Prostate gland (tissue), 2 donors: Measurements from ENCODE around the gene PDZD7. TPM values are rescaled to one million over a fixed set of nuclear protein-coding genes. Genes with fewer than 3 reads are reported as not detected.

ENCODE experiments used
- DNase-seq: peaks from one replicate; pipeline ENCODE4 v3.0.0-alpha.2; 2019; ENCODE audit warnings: low spot score
- H3K27ac ChIP-seq, 2 donors: fragments of 200-600 bp; sonication (generic); 2 replicates each; pipeline ENCODE4 v1.5.1; 2017 to 2019
- H3K27me3 ChIP-seq: fragments of 200-600 bp; sonication (generic); replicated peaks from 2 replicates; pipeline ENCODE4 v1.5.1; 2019; ENCODE audit not compliant: insufficient read depth
- H3K36me3 ChIP-seq, 2 donors: fragments of 200-600 bp; sonication (generic); 1 replicate in 1 of 2; 2 replicates in 1 of 2; pipeline versions ENCODE4 v1.5.1 to v1.8.1; 2017 to 2019
- H3K4me1 ChIP-seq: fragments of 200-600 bp; sonication (generic); replicated peaks from 2 replicates; pipeline ENCODE4 v1.5.1; 2019
- H3K4me3 ChIP-seq, 2 donors: fragments of 200-600 bp; sonication (generic); 2 replicates each; pipeline ENCODE4 v1.5.1; 2017 to 2019
- H3K9me3 ChIP-seq: fragments of 200-600 bp; sonication (generic); 2 replicates; pipeline ENCODE4 v1.5.1; 2017
- POLR2A ChIP-seq: fragments of 450-650 bp; IDR thresholded peaks from one replicate; pipeline ENCODE4 v1.6.1; 2016; ENCODE audit warnings: antibody characterized with exemption, mild to moderate bottlenecking
- POLR2AphosphoS5 ChIP-seq: sonication (generic); formaldehyde crosslinking; IDR thresholded peaks from one replicate; pipeline ENCODE4 v1.6.1; 2017; ENCODE audit warnings: antibody characterized with exemption
- WGBS: methylation state at CpG from one replicate; pipeline ENCODE4 v1.1.5; 2018; 5-methylcytosine and 5-hydroxymethylcytosine counted together
- intact Hi-C: fragments of 100-400 bp; cut with DNase I; formaldehyde crosslinking; loops from one replicate; pipeline ENCODE4 v1.14.2; 2022
- total RNA-seq, 2 donors: library from RNA; depleted of rRNA; stranded (reverse); fragments of >200 nt; gene quantifications; one replicate each; pipeline ENCODE4 v1.1.0, GENCODE V29; 2016
- TF ChIP-seq, protein P1 (sequence below), 4 experiments: fragments of 200-600 bp in 2 of 4; fragments of 450-650 bp in 2 of 4; sonication (generic) in 2 of 4; IDR thresholded peaks; 1 replicate in 3 of 4; 2 replicates in 1 of 4; pipeline ENCODE4 v1.5.1; 2016 to 2019; ENCODE audit warnings: antibody characterized with exemption in 4 of 4, mild to moderate bottlenecking in 2 of 4, moderate library complexity in 2 of 4

PDZD7 gene
- total RNA-seq, 2 donors from 2014 or later, result 0.82 to 1.5 TPM

DNA sequence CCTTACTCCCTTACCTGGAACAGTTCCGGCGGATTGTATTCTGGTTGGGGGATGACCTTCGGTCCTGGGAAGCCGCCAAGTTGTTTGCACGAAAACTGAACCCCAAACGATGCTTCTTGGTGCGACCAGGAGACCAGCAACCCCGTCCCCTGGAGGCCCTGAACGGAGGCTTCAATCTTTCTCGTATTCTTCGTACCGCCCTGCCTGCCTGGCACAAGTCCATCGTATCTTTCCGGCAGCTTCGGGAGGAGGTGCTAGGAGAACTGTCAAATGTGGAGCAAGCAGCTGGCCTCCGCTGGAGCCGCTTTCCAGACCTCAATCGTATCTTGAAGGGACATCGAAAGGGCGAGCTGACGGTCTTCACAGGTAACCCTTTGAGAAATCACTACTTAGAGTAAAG, 41.8 kb downstream of the PDZD7 start:
- TF ChIP-seq POLR2AphosphoS5 (no peak), POLR2A (no peak)
- TF ChIP-seq, protein P1, sequence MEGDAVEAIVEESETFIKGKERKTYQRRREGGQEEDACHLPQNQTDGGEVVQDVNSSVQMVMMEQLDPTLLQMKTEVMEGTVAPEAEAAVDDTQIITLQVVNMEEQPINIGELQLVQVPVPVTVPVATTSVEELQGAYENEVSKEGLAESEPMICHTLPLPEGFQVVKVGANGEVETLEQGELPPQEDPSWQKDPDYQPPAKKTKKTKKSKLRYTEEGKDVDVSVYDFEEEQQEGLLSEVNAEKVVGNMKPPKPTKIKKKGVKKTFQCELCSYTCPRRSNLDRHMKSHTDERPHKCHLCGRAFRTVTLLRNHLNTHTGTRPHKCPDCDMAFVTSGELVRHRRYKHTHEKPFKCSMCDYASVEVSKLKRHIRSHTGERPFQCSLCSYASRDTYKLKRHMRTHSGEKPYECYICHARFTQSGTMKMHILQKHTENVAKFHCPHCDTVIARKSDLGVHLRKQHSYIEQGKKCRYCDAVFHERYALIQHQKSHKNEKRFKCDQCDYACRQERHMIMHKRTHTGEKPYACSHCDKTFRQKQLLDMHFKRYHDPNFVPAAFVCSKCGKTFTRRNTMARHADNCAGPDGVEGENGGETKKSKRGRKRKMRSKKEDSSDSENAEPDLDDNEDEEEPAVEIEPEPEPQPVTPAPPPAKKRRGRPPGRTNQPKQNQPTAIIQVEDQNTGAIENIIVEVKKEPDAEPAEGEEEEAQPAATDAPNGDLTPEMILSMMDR (IDR thresholded peaks at IDR 0.05), result no peak
- H3K27me3 ChIP-seq, result no peaks in the 10 kb centered on the region
- H3K27ac ChIP-seq, result no peak overlapping the region
- no peak overlapping the region for H3K4me3 ChIP-seq
- WGBS, result 94% methylated on average over 21 of the region's 21 CpGs
- intact Hi-C loops, result no loop called here
- peaks cover 0 to 9% of the 10 kb centered on the region in 2 donors for H3K36me3 ChIP-seq
- no peak for DNase-seq
- H3K9me3 ChIP-seq, result no peaks in the 10 kb centered on the region
- H3K4me1 ChIP-seq, result peaks cover 7% of the 10 kb centered on the region

DNA sequence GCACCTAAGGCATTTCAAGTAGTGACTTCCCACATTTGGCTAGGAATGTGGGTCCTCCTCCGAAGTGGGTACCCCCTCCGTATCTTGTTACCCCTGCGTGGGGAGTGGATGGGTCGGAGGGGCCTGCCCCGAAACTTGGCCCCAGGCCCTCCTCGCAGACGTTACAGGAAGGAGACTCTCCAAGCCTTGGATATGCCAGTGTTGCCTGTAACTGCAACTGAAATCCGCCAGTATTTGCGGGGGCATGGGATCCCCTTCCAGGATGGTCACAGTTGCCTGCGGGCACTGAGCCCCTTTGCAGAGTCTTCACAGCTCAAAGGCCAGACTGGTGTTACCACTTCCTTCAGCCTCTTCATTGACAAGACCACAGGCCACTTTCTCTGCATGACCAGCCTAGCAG, 42.8 kb downstream of the PDZD7 start:
- Histone ChIP-seq H3K4me3 (peak overlapping the region; percentile 70 to 72), H3K9me3 (no peaks in the 10 kb centered on the region), H3K36me3 (peaks cover 0 to 9% of the 10 kb centered on the region in 2 donors), H3K27me3 (no peaks in the 10 kb centered on the region), H3K27ac (no peak overlapping the region), H3K4me1 (peaks cover 7% of the 10 kb centered on the region)
- no peak for DNase-seq
- no peak for TF ChIP-seq POLR2AphosphoS5
- intact Hi-C loops, result no loop called here
- WGBS, result 60% methylated on average over 9 of the region's 10 CpGs

DNA sequence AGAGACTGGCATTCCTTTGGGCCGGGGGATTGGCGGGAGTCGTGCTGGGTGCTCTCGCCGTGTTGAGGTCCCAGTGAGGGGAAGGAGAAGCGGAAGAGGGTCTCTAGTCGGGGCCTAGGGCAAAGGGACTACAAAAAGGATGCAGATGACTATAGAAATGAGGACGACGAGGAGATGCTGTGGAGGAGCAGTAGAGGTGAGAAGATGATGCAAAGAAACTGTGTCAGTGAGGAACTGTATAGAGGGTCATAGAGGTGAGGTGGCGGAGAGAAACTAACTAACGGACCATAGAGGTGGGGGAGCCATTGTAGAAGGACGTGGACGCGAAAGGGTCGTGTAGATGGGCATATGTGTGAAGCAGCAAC, 43.3 kb downstream of the PDZD7 start:
- intact Hi-C loops, result no loop called here
- Histone ChIP-seq H3K9me3 (no peaks in the 10 kb centered on the region), H3K27ac (peak overlapping the region; percentile 77 to 83), H3K27me3 (no peaks in the 10 kb centered on the region), H3K36me3 (peaks cover 0 to 9% of the 10 kb centered on the region in 2 donors), H3K4me1 (peaks cover 7% of the 10 kb centered on the region), H3K4me3 (peak overlapping the region; percentile 70 to 72)
- TF ChIP-seq POLR2A, result no peak
- TF ChIP-seq, protein P1 (IDR thresholded peaks at IDR 0.05), result no peak
- TF ChIP-seq POLR2AphosphoS5, result no peak
- WGBS, result 2% methylated on average over 15 of the region's 15 CpGs
- no peak for DNase-seq

DNA sequence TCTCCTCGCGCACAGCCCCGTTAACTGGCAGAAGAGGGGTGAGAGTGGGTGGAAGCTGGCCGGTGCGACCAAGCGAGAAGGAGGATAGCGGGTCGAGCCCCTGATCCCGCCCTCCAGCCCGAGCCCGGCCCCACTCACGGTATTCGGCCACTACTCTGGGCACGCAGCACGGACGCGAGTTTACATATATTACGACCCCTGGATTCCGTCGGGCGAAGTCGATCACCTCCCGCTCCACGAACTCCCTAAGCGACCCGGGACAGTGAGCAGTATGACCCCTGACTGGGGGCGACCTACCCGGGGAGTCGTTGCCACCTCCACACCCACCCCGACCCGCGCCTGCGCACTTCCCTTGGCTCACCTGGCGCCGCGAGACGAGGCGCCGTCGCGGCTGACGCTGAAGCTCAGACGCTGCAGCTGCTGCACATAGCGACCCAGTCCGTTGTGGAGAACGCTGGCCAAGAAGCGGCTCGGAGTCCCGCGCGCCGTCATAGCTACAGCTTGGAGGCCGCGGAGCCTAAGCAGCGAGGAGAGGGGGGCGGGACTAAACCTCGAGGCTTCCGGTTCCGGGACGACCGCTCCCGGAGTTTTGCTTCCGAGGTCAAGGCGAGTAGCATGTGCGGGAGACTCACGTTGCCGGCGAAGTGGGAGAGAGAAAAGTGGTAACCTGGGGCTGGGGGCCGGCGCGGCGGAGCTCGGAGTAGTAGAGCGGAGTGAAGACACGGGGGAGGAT, 43.8 kb downstream of the PDZD7 start, which contains the start of the genes MRPL43 and TWNK:
MRPL43 (minus strand) TSS at position 546 of the 733 bp plus-strand sequence; CDS start at position 492, 54 bp downstream.
TWNK (plus strand) TSS at position 592 of the 733 bp plus-strand sequence. CDS start 668 bp downstream, outside the sequence.
- Histone ChIP-seq H3K27me3 (no peaks in the 10 kb centered on the region), H3K36me3 (peaks cover 0 to 9% of the 10 kb centered on the region in 2 donors), H3K9me3 (no peaks in the 10 kb centered on the region), H3K4me3 (peak within 1 kb of the TSS; percentile 70 to 72), H3K27ac (peak within 1 kb of the TSS; percentile 77 to 83), H3K4me1 (peaks cover 7% of the 10 kb centered on the region)
- peak; percentile 77 for DNase-seq
- intact Hi-C loops, result no loop called here
- TF ChIP-seq POLR2AphosphoS5 (peak; percentile 92), POLR2A (peak; percentile 49)
- TF ChIP-seq, protein P1 (IDR thresholded peaks at IDR 0.05), result no peak
- under 1% methylated on average over 62 of the region's 75 CpGs for whole genome bisulfite sequencing

DNA sequence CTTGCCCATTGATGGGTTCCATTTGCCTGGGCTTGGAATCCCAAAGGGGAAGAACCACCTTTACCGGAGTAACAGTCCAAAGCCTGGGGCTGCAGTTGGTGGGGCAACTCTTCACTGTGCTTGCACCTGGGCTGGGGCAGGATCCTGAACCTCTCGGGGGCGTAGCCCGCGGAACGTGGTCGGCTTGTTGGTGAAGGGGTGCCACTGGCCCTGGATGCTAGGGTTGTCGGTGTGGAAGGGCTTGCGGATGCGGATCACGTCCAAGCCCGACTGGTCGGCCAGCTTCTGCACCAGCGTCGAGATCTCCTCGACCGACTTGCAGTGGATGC, 44.3 kb downstream of the PDZD7 start:
- intact Hi-C loops, result no loop called here
- Histone ChIP-seq H3K36me3 (peaks cover under 1 to 9% of the 10 kb centered on the region in 2 donors), H3K27me3 (no peaks in the 10 kb centered on the region), H3K9me3 (no peaks in the 10 kb centered on the region), H3K4me1 (peaks cover 7% of the 10 kb centered on the region), H3K27ac (peak overlapping the region; percentile 77 to 83), H3K4me3 (peak overlapping the region; percentile 70 to 72)
- TF ChIP-seq POLR2AphosphoS5 (no peak), POLR2A (no peak)
- TF ChIP-seq, protein P1 (IDR thresholded peaks at IDR 0.05), result no peak
- WGBS, result 7% methylated on average over 6 of the region's 17 CpGs
- DNase-seq, result no peak
